Measurements from ENCODE around the gene CAPG.

The CAPG gene

DNA sequence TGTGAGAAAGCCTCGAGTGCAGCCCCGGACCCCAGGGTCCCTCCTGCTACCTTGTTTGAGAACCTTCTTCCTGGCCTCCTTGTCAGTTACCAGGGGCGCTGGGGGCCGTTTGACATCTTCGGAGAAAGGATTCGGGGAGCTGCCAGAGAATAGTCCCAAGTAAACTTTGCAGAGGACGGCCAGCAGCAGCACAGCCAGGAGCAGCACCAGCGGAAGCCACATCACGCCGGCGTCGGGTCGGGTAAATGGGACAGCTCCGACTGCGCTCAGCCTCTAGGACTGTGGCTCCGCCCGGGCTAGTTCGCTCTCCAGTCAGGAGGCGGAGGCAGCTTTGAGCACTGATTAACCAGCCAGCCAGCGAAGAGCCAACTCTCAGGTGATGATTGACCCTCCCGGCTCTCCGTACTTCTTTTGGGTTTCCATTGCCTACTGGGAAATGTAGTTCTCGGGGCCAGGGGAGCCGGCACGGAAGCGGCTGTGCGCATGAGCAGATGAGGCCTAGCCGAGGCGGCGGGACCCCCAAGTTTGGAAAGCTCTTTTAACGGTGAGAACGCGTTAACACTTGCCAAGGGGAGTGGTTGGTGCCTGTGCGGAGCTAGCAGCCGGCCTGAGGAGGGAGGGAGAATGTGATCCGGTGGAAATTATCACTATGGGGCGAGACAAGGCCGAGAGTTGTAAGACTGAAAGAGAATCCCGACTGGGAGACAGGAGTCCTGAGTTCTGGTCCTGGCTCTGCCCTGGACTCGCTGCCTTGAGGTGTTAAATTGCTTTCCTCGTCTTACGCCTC, 55.7 kb downstream of the CAPG start, which contains the start of the genes ELMOD3 and RETSAT:
TSS of gene ELMOD3 (plus strand) at position 484 of the 787 bp plus-strand sequence. CDS start 2,430 bp downstream, outside the sequence.
TSS of gene RETSAT (minus strand) at position 243 of the 787 bp plus-strand sequence. CDS start at position 222, 21 bp downstream.
- peak; percentile 95 for DNase-seq

GRCh38 chr2:85353876-85354285, 56.3 kb downstream of the CAPG start:
- no peak for DNase-seq

GRCh38 chr2:85347599-85347998, 62.6 kb downstream of the CAPG start:
- DNase-seq = no peak

All from activated CD8-positive, alpha-beta memory T cell treated with anti-CD3 and anti-CD28 coated beads for 24 hours (primary cell).